HL-60/S4 treated with phorbol 12-myristate 13-acetate at 8.2 ng/mL for 4 days and 3 days (cell line): Measurements from ENCODE around the gene DDX1.

Source experiments
- in situ Hi-C: fragments of 300-500 bp; cut with MboI; formaldehyde crosslinking; loops from 2 replicates; pipeline ENCODE4 v1.15.0; 2022; ENCODE audit warnings: low sequenced_read_pairs

The DDX1 gene

DNA sequence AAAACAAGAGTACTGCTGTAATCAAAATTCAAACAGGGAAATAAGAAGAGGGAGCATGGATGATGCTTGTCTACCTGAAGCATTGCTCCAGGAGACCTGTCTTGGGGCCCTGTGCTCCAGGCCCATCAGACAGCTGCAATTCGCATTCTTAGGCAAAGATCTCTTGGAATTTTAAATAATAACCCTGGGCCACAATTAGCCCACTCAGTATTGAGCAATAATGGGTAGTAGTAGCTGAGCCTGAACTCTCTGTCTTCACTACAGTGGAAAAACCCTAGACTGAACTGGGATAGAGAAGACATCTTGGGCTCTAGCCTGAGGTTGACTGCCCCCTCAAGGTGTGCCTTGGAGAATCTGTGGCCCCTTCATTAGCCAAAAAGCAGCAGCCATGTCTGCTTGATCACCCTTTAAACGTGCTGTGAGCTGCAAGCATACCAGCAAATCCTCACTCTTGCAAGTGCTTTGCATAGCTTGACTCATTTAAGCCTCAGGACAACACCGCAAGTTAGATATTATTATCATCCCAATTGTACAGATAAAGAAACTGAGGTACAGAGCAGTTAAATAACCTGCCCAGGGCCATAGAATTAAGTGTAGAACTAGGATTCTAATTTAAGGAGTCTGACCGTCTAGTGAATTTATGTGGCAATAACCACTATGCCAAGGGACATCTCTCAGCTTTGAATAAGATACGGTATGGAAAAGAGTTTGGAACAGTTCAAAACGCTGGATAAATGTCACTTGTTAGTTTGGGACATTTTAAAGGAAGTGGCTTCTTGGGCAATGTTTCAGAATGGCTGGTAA, 69.0 kb downstream of the DDX1 start:
- in situ Hi-C loops, result no loop called here

DNA sequence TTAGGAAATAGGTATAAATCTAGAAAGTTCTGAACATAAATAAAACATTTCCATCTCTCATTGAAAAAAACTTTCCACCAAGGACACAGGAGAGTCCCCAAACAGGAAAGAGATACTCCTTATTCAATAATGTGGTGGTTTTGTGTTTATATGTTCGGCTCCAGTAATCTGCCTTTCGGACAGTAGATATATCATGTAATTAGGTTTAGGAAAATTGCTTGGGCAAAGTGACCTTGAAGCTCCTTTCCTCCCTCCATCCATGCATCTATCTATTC, 69.6 kb downstream of the DDX1 start:
- in situ Hi-C loops, result no loop called here

GRCh38 chr2:15662026-15662425, 70.4 kb downstream of the DDX1 start:
- in situ Hi-C loops, result no loop called here

- in situ Hi-C loops, result no loop called here
Measured at GRCh38 chr2:15662579-15662978, 70.9 kb downstream of the DDX1 start.

- in situ Hi-C loops, result no loop called here
Measured at GRCh38 chr2:15663802-15664201, 72.1 kb downstream of the DDX1 start.

DNA sequence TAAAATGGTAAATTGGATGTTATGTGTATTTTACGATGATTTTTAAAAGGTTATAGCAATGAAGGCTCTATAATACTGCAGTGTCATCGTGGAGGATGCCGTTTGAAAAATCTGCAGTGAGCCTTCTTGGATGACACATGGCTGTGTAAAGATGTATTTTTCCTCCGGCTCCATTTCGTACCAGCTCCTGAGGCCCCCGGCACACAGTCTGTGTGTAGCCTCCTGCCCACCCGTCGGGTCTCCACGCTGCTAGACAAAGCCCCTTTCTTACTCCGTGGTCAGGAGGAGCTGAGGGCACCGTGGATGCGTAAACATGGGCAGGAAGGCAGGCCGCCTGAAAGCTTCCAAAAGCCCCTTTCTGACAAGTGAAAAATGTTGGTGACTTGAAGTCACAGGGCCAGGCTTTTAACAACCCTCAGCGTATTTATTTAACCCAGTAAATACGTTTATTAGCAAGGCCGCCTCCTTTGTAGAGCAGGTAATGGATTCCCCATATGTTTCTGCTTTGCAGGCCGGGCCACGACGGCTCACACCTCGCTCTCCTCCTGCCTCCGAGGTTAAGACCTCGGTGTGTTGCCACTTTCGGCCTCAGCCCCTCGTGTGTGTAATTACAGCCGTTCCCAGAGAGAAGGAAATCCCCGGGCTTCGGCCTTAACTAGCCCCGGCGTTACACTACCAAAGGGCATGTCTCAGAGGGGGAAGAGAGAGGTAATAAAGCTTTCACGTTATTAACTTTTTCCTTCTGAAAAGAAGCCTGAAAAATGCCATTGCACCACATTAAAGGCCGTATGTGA, 72.8 kb downstream of the DDX1 start:
- in situ Hi-C loops, result no loop called here

DNA sequence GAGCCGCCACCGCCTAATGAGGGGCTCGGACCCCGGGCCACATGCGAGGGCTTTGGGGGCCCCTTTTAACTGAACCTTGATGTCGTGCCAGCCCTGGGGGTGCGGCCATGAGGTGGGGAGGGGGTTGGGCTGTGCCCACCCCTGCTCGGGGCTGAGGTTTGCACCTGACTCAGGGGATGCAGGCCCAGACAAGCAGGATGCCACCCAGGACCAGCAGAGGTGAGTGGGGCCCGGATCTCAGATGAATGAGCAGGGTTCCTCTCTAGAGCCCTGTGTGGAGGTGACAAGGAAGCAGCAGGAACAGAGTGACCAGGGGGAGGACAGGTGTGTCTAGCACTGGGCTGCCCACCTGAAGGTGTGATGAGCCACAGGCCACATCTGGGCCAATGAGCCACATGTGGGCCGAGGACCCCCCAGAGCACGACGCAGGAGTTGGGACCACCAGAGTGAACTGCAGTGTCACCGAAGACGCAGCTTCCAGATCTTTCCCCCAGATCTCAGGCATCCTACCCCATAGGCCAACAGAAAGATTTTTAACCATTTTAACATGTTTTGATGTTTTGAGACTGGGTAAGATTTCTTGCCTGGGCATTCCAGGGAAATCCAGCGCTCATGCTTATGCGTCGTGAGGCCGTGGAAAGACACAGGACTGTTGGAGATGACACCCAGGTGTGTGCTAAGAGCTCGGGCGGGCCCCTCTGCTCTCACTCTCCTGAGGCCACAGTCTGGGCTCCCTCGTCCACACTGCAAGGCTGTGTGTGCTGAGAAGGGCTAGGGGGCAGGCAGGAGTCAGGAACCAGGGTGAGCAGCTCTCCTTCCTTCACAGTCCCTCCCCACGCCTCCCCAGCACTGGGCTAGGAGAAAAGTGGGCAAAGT, 73.6 kb downstream of the DDX1 start:
- in situ Hi-C loops, result no loop called here

GRCh38 chr2:15665943-15666460, 74.3 kb downstream of the DDX1 start:
- in situ Hi-C loops, result no loop called here

DNA sequence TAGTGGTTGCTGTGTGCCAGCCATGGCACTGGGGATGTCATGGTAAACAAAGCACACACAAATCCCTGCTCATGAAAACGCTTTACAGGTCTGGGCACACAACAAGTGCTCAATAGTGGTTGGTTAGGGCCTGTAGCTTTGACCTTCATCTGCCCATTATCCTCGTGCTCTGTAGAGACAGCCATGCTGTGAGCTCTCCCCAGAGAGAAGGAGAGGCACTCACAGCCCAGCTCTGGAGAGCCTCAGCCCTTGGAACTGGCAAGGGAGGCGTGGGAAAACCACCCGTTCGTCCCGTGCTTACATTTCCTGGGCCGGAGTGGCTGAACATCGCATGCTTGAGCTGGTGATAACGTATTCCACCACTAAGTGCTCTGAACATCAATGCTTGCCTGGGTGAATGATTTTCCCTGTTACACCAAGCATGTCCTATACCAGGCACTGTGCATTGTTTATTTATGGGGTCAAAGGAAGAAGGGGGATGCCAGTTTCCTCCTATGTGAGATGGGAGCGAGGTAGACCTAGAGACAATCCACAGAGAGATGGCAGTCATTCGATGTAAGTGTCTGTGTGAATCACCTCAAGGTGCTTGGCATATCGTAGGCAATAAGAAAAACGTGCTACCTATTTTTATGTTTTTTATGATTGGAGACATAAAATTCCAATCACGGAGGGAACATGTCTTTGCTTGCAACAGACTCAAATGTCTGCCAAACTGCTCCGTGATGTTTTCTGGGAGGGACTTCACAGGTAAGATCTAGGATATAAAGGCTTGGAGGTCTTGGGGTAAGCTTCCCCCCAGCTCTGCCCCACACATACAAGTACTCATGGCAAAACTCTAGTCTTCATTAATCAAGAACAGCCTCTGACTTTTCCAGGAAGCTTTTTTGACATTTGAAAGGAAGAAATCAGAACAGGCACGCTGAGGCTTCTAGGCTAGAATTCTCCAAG, 75.5 kb downstream of the DDX1 start:
- in situ Hi-C loops, result no loop called here

GRCh38 chr2:15667809-15668556, 76.3 kb downstream of the DDX1 start:
- in situ Hi-C loops, result no loop called here

DNA sequence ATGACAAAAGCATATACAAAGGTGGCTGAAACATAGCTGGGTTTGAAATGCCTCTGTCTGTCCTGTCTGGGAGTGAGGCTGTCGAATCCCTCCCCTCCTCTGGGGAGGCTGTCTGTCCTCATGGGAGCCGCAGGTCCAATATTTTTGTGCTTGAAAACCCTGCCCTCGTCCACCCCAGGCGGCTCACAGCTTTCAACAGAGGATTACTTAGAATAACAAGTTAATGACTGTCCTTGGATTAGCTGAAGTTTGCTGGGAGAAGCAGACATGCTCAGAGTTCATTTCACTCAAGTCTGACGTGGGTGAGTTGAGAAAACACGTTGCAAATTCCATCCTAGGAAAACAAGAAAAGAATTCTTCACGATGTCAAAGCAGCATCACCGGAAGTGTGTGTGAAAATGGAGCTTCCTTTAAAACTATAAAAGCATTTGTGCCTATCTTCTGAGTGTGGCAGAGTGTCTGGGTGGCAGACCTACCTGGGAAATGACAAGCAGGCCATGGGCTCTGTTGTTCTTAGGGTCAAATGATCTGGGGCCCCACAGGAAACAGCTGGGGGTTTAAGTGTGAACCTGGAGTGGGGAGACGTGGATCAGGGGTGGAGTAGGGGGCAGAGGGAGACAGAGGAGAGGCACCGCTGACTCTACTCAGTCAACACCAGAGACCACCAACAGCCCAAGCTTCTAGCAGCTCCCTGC, 77.1 kb downstream of the DDX1 start:
- in situ Hi-C loops, result no loop called here

GRCh38 chr2:15669375-15669910, 77.8 kb downstream of the DDX1 start:
- in situ Hi-C loops, result no loop called here

DNA sequence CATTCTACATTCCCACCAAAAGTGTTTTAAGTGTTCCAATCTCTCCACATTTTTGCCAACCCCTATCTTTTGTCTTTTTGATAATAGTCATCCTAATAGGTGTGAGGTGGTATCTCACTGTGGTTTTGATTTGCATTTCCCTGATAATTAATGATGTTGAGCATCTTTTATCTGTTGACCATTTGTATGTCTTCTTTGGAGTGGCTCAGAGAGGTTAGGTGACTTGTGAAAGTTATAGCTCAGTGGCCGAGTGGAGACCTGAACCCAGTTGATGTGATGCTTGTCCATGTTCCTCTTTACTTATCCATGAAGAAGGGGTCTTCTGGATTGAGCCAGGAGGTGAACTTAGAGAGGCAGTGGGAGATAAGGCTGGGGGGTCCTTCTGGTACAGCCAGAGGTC, 78.8 kb downstream of the DDX1 start:
- in situ Hi-C loops, result no loop called here

- in situ Hi-C loops, result no loop called here
Measured at GRCh38 chr2:15670981-15671380, 79.3 kb downstream of the DDX1 start.

- in situ Hi-C loops, result no loop called here
Measured at GRCh38 chr2:15671409-15671808, 79.7 kb downstream of the DDX1 start.

DNA sequence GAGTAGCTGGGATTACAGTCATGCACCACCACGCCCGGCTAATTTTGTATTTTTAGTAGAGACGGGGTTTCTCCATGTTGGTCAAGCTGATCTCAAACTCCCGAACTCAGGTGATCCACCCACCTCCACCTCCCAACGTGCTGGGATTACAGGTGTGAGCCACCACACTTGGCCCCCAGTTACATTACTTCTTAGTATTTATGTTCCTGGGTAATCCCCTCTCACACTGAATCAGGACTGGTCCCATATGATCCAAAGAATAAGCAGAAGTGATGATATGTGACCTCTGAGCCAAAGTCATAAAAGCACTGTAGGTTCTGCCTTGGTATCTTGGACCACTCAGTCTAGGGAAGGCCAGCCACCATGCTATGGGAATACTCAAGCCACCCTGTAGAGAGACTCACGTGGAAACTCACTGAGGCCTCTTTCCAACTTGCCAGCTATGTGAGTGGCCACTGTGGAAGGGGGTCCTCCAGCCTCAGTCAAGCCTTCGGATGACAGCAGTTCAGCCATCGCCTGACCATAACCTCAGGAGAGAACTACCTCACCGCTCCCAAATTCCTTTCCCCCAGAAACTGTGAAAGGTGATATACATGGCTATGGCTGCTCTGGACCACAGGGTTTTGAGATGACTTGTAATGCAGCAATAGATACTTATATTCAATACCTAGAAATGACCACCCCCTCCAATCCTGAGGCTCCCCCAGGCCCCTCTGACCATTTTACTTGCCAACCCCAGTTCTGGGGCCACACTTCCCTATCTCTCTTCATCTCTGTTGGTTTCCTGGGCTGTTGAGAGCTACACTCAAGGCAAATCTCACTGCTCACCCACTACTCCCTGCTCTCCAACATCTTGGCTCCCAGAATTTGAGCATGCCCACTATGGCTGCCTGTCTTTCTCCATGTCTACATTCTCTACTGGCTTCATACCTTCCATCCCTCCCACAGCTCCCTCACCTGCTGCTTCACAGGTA, 80.5 kb downstream of the DDX1 start:
- in situ Hi-C loops, result no loop called here
